ENCODE measurements around the gene RAB3A. TPM values are rescaled to one million over a fixed set of nuclear protein-coding genes. Genes with fewer than 3 reads are reported as not detected.

Gene RAB3A
- total RNA-seq, 6 donors from 2014 or later, result 0.46 to 5.0 (median 3.4) TPM

DNA sequence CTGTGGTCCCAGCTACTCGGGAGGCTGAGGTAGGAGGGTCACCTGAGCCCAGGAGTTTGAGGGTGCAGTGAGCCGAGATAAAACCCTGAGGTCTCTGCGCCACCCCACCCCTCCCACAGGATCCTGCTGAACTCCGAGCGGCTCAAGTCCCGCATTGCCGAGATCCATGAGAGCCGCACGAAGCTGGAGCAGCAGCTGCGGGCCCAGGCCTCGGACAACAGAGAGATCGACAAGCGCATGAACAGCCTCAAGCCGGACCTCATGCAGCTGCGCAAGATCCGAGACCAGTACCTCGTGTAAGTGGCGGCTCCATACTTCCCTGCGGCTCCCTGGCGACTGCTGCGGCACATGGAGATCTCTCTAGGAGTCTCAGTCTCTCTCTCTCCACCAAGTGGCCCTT, 36.8 kb downstream of the RAB3A start:
- no peaks in the 10 kb centered on the region for H3K27me3 ChIP-seq
- no peak for ATAC-seq (ENCODE audit: low FRiP score in 2 of 2)
- peaks cover 10 to 59% (median 42%) of the 10 kb centered on the region in 4 donors for H3K36me3 ChIP-seq
- H3K9me3 ChIP-seq, result no peaks in the 10 kb centered on the region
- 95% methylated on average over 20 to 21 of the region's 21 CpGs for WGBS, 2 donors
- DNase-seq, result peak in 1 of 2 donors; percentile 76
- no peak overlapping the region for H3K4me3 ChIP-seq
- H3K27ac ChIP-seq, result no peak overlapping the region
- no peak for TF ChIP-seq EP300 (IDR thresholded peaks at IDR 0.05)
- TF ChIP-seq, protein P1, sequence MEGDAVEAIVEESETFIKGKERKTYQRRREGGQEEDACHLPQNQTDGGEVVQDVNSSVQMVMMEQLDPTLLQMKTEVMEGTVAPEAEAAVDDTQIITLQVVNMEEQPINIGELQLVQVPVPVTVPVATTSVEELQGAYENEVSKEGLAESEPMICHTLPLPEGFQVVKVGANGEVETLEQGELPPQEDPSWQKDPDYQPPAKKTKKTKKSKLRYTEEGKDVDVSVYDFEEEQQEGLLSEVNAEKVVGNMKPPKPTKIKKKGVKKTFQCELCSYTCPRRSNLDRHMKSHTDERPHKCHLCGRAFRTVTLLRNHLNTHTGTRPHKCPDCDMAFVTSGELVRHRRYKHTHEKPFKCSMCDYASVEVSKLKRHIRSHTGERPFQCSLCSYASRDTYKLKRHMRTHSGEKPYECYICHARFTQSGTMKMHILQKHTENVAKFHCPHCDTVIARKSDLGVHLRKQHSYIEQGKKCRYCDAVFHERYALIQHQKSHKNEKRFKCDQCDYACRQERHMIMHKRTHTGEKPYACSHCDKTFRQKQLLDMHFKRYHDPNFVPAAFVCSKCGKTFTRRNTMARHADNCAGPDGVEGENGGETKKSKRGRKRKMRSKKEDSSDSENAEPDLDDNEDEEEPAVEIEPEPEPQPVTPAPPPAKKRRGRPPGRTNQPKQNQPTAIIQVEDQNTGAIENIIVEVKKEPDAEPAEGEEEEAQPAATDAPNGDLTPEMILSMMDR (IDR thresholded peaks at IDR 0.05), result no peak
- TF ChIP-seq POLR2A (IDR thresholded peaks at IDR 0.05), result no peak
- TF ChIP-seq POLR2AphosphoS5 (IDR thresholded peaks at IDR 0.05), result no peak
- H3K4me1 ChIP-seq, result peaks cover 0 to 12% (median 6%) of the 10 kb centered on the region in 4 donors

DNA sequence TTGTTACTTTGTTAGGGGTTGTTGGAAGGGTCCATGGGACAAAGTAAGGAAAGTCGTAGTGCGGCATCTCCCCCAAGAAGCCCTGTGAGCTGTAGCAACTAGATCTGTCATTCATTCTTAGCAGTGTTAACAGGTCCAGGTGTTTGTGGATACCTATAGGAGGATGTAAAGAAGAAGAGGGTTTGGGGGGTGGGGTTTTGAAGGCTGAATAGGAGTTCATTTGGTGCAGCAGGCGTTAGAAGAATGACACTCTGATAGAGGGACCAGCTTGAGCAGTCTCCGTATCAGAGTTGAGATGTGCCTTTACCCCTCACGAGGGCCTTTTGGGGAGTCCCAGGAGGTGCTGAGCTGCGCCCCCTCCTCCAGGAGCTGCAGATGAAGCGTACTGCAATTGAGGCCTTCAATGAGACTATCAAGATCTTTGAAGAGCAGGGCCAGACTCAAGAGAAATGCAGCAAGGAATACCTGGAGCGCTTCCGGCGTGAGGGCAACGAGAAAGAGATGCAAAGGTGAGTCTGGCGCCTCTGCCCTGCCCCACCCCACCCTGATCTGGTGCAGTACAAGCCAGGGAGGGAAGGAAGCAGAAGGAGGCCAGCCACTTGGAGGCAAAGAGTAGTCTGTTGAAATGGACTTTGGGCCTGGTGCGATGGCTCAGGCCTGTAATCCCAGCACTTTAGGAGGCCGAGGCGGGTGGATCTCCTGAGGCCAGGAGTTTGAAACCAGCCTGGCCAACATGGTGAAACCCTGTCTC, 37.9 kb downstream of the RAB3A start:
- Histone ChIP-seq H3K36me3 (peaks cover 10 to 62% (median 42%) of the 10 kb centered on the region in 4 donors), H3K27ac (no peak overlapping the region), H3K4me1 (peaks cover 6 to 18% (median 13%) of the 10 kb centered on the region in 4 donors), H3K27me3 (no peaks in the 10 kb centered on the region), H3K9me3 (no peaks in the 10 kb centered on the region), H3K4me3 (no peak overlapping the region)
- WGBS, 2 donors, result 95 to 97% methylated on average over 15 of the region's 15 CpGs
- ATAC-seq (ENCODE audit: low FRiP score in 2 of 2) (no peak), DNase-seq (no peak)
- TF ChIP-seq POLR2AphosphoS5 (IDR thresholded peaks at IDR 0.05) (no peak), EP300 (IDR thresholded peaks at IDR 0.05) (no peak), POLR2A (IDR thresholded peaks at IDR 0.05) (no peak)
- TF ChIP-seq, protein P1 (IDR thresholded peaks at IDR 0.05), result no peak

DNA sequence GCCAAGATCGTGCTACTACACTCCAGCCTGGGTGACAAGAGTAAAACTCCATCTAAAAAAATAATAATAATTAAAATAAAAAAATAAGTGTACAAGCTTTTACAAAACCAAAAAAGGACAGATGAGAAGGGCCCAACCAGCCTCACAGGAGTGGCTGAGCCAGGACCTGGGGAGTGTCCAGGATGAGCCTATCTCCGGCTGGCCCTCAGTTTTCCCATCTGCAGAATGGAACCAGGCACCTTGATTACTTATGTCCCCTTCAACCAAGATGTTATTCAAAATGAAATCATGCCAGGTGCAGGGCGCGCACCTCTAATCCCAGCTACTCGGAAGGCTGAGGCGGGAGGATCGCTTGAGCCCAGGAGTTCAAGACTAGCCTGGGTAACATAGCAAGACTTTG, 39.8 kb downstream of the RAB3A start:
- ATAC-seq (ENCODE audit: low FRiP score in 2 of 2), result no peak
- H3K36me3 ChIP-seq, result peaks cover 10 to 55% (median 40%) of the 10 kb centered on the region in 4 donors
- H3K4me1 ChIP-seq, result peaks cover 14 to 24% (median 18%) of the 10 kb centered on the region in 4 donors
- no peak overlapping the region for H3K27ac ChIP-seq
- TF ChIP-seq POLR2A (IDR thresholded peaks at IDR 0.05) (no peak), EP300 (IDR thresholded peaks at IDR 0.05) (no peak)
- no peak for DNase-seq
- 97 to 100% methylated on average over 7 of the region's 7 CpGs for WGBS, 2 donors
- H3K27me3 ChIP-seq, result no peaks in the 10 kb centered on the region
- no peak overlapping the region for H3K4me3 ChIP-seq
- no peaks in the 10 kb centered on the region for H3K9me3 ChIP-seq

DNA sequence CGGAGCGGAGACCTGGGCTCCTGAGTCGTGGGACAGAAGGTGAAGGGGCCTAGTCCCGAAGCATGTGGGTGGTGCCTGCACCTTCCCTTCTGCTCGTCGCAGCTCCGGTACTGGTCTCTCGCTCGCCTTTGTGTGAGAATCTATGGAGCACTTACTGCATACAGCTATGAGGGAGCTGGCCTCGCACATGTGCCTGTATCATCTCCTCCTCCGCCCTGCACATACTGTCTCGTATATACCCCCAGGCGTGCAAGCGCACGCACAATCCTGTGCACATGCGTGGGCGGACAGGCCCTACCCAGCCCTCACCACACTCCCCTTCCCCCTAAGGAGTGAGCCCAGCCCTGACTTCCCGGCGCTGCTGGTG, 42.2 kb downstream of the RAB3A start:
- Histone ChIP-seq H3K27me3 (no peaks in the 10 kb centered on the region), H3K36me3 (peaks cover 10 to 30% (median 28%) of the 10 kb centered on the region in 4 donors), H3K4me3 (peak overlapping the region in 3 of 4 donors; percentile 39 to 55 (median 47)), H3K9me3 (no peaks in the 10 kb centered on the region), H3K4me1 (peaks cover 22 to 33% (median 28%) of the 10 kb centered on the region in 4 donors), H3K27ac (peak overlapping the region in 1 of 4 donors; percentile 85)
- peak in 1 of 2 donors; percentile 49 for DNase-seq
- 69 to 72% methylated on average over 19 of the region's 19 CpGs for WGBS, 2 donors
- ATAC-seq (ENCODE audit: low FRiP score in 2 of 2), result no peak
- TF ChIP-seq, protein P1 (IDR thresholded peaks at IDR 0.05), result no peak
- TF ChIP-seq POLR2AphosphoS5 (IDR thresholded peaks at IDR 0.05) (no peak), POLR2A (IDR thresholded peaks at IDR 0.05) (no peak), EP300 (IDR thresholded peaks at IDR 0.05) (no peak)

DNA sequence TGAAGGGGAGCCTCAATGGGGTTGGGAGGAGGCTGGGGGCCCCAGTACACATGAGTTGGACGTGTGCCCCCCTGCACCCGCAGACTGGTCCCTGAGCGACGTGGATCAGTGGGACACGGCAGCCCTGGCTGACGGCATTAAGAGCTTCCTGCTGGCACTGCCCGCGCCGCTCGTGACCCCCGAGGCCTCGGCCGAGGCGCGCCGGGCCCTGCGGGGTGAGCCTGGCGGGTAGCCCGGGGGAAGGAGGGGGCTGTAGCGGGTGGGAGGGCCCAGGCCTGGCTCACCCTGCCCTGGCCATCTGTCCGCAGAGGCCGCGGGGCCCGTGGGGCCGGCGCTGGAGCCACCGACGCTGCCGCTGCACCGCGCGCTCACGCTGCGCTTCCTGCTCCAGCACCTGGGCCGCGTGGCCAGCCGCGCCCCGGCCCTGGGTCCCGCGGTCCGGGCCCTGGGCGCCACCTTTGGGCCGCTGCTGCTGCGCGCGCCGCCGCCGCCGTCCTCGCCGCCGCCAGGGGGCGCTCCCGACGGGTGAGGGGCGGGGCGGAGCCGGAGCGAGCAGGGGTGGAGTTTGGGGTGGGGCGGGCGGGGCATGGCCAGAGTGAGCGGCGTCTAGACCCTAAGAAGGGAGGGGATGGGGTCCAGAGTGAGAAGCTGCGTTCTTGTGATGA, 42.7 kb downstream of the RAB3A start:
- Histone ChIP-seq H3K9me3 (no peaks in the 10 kb centered on the region), H3K4me3 (peak overlapping the region; percentile 37 to 55 (median 43)), H3K27ac (peak overlapping the region; percentile 52 to 85 (median 68)), H3K27me3 (no peaks in the 10 kb centered on the region), H3K4me1 (peaks cover 27 to 39% (median 32%) of the 10 kb centered on the region in 4 donors), H3K36me3 (peaks cover 9 to 25% (median 23%) of the 10 kb centered on the region in 4 donors)
- peak; percentile 78 to 94 for ATAC-seq (ENCODE audit: low FRiP score in 2 of 2)
- TF ChIP-seq, protein P1 (IDR thresholded peaks at IDR 0.05), result peak; percentile 91 to 96 (median 95)
- no peak for TF ChIP-seq POLR2AphosphoS5 (IDR thresholded peaks at IDR 0.05)
- peak; percentile 81 to 97 for DNase-seq
- WGBS, 2 donors, result 3 to 7% methylated on average over 3 to 15 of the region's 66 CpGs

Measured in upper lobe of left lung (tissue), 6 donors.